HEK293 (cell line): ENCODE results near the gene AHCYL2.
A peak's percentile ranks its signal among the peaks of the same experiment; 100 is the strongest.

ENCODE experiments used
- CTCF ChIA-PET: fragments of 350-600 bp; formaldehyde crosslinking; extraction: SDS; loops from one replicate; lab custom pipeline; 2021; ENCODE audit warnings: antibody characterized with exemption; lab: Yijun Ruan, JAX
- POLR2A ChIA-PET: fragments of 300-600 bp; formaldehyde crosslinking; extraction: SDS; loops from one replicate; lab custom pipeline; 2020; ENCODE audit warnings: antibody characterized with exemption, inconsistent platforms; lab: Yijun Ruan, JAX
- H3K27ac ChIP-seq: fragments of 200-500 bp; sonication (Bioruptor generic); 2 replicates; pipeline ENCODE4 v1.5.1; 2014; ENCODE audit warnings: low read depth, low read length, control low read depth, inconsistent platforms; ENCODE audit errors: extremely low read depth
- H3K36me3 ChIP-seq, 2 experiments: fragments of 200-500 bp in 1 of 2; sonication (Bioruptor generic) in 1 of 2; 1 replicate in 1 of 2; 2 replicates in 1 of 2; pipeline ENCODE4 v1.5.1; 2014 to 2017; ENCODE audit warnings: inconsistent platforms in 2 of 2, low read length in 2 of 2; ENCODE audit not compliant: control insufficient read depth in 2 of 2, insufficient read depth in 1 of 2
- H3K4me1 ChIP-seq: fragments of 200-500 bp; sonication (Bioruptor generic); 2 replicates; pipeline ENCODE4 v1.5.1; 2014; ENCODE audit warnings: mild to moderate bottlenecking, low read length, inconsistent platforms; ENCODE audit not compliant: control insufficient read depth, insufficient read depth
- H3K4me3 ChIP-seq: 2 replicates; pipeline ENCODE4 v1.5.1; 2011; ENCODE audit warnings: low read depth, mild to moderate bottlenecking, control low read depth, low read length, moderate library complexity
- H3K9me3 ChIP-seq: fragments of 200-500 bp; sonication (Bioruptor generic); 2 replicates; pipeline ENCODE4 v1.5.1; 2014; ENCODE audit warnings: low read depth, low read length, inconsistent platforms; ENCODE audit not compliant: control insufficient read depth, insufficient read depth
- SCRT2 ChIP-seq: fragments of 450-650 bp; formaldehyde crosslinking; IDR thresholded peaks from 2 replicates; pipeline ENCODE4 v1.5.1; 2016; ENCODE audit warnings: missing biosample characterization, missing genetic modification characterization
- ZFHX2 ChIP-seq: fragments of 450-650 bp; formaldehyde crosslinking; conservative IDR thresholded peaks from 2 replicates; pipeline ENCODE4 v1.5.1; 2016; ENCODE audit warnings: missing biosample characterization, missing genetic modification characterization
- ZNF214 ChIP-seq: fragments of 450-650 bp; formaldehyde crosslinking; IDR thresholded peaks from 2 replicates; pipeline ENCODE4 v1.5.1; 2017; ENCODE audit warnings: missing biosample characterization, mild to moderate bottlenecking, missing genetic modification characterization, borderline replicate concordance
- ZNF596 ChIP-seq: fragments of 450-650 bp; IDR thresholded peaks from 2 replicates; pipeline ENCODE4 v1.5.0; 2018; ENCODE audit warnings: missing biosample characterization, mild to moderate bottlenecking, missing genetic modification characterization, moderate library complexity
- ZNF664 ChIP-seq: fragments of 450-650 bp; formaldehyde crosslinking; IDR thresholded peaks from 2 replicates; pipeline ENCODE4 v1.5.1; 2016; ENCODE audit warnings: missing biosample characterization, missing genetic modification characterization
- ZNF768 ChIP-seq: fragments of 450-650 bp; formaldehyde crosslinking; IDR thresholded peaks from 2 replicates; pipeline ENCODE4 v1.5.1; 2018; ENCODE audit warnings: missing biosample characterization, mild to moderate bottlenecking, missing genetic modification characterization
- TF ChIP-seq, protein P1 (sequence below): fragments of 450-650 bp; formaldehyde crosslinking; optimal IDR thresholded peaks from 2 replicates; pipeline ENCODE3; 2016; ENCODE audit warnings: missing biosample characterization, mild to moderate bottlenecking, missing genetic modification characterization
- TF ChIP-seq, protein P2 (sequence below): fragments of 450-650 bp; formaldehyde crosslinking; IDR thresholded peaks from 2 replicates; pipeline ENCODE4 v1.5.1; 2016; ENCODE audit warnings: missing biosample characterization, missing genetic modification characterization
- TF ChIP-seq, protein P3 (sequence below): fragments of 450-650 bp; formaldehyde crosslinking; IDR thresholded peaks from 2 replicates; pipeline ENCODE4 v1.5.1; 2016; ENCODE audit warnings: missing biosample characterization, missing genetic modification characterization, low read depth
- TF ChIP-seq, protein P4 (sequence below): fragments of 450-650 bp; formaldehyde crosslinking; IDR thresholded peaks from 2 replicates; pipeline ENCODE4 v1.5.1; 2016; ENCODE audit warnings: missing biosample characterization, missing genetic modification characterization
- TF ChIP-seq, protein P5 (sequence below): fragments of 450-650 bp; formaldehyde crosslinking; IDR thresholded peaks from 2 replicates; pipeline ENCODE4 v1.5.1; 2016; ENCODE audit warnings: missing biosample characterization, missing genetic modification characterization

AHCYL2 gene

DNA sequence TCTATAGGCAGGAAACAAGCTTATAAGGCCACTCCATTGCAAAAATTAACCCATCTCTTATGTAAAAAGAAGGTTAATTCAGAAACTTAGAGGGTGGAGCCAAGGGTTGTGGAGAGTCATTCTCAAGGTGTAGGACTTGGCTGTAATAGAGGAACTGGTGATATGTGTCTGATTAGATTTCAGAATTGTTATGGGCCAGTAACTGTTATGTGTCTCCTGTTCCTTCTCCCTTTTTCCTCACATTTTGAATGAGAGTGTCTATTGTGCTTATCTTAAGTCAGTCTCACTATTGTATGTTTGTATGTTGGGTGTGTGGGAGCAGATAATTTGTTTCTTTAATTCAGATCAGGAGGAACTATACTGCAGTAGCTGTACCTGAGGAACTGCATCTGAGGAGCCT lies 49.1 kb downstream of the AHCYL2 start:
- POLR2A ChIA-PET, result no interaction called here
- Histone ChIP-seq H3K4me3 (no peak overlapping the region), H3K4me1 (no peaks in the 10 kb centered on the region), H3K27ac (no peak overlapping the region), H3K36me3 (peaks cover 0 to 4% of the 10 kb centered on the region in 2 experiments; a peak in 2 of 3 replicates), H3K9me3 (no peaks in the 10 kb centered on the region)
- TF ChIP-seq ZNF768 (tag by site-specific recombination) (0 out of 2 replicates have a peak, but pooled peaks have one; percentile 42), ZFHX2 (tag by site-specific recombination) (no peak)
- CTCF ChIA-PET, result interaction anchor here (0.6 to 5.6 kb wide), 3 partner anchors 16 to 54 kb away, joined by 3 to 95 read pairs (median 4); no protein-coding TSS in a partner anchor

DNA sequence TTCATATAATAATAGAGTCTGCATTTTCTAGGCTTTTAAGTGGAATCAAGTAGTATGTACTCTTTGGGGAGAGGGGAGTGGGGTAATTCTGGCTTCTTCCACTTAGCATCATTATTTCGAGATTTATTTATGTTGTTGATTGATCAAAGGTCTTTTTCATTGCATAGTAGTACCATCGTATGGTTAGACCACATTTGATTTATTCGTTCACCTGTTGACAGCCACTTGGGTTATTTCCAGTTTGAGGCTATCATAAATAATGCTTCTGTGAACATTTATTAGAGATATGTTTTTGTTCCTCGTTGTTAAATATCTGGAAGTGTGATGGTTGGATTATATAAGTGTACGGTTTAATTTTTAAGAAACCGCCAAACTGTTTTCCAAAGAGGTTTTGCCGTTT lies 52.8 kb downstream of the AHCYL2 start:
- Histone ChIP-seq H3K4me1 (no peaks in the 10 kb centered on the region), H3K27ac (no peak overlapping the region), H3K4me3 (no peak overlapping the region), H3K9me3 (no peaks in the 10 kb centered on the region), H3K36me3 (peaks cover 0 to 4% of the 10 kb centered on the region in 2 experiments; a peak in 2 of 3 replicates)
- ChIA-PET CTCF (interaction anchor here (0.9 kb wide), 1 partner anchor 114 kb away, joined by 3 read pairs; no protein-coding TSS in a partner anchor), POLR2A (no interaction called here)
- TF ChIP-seq, protein P1, sequence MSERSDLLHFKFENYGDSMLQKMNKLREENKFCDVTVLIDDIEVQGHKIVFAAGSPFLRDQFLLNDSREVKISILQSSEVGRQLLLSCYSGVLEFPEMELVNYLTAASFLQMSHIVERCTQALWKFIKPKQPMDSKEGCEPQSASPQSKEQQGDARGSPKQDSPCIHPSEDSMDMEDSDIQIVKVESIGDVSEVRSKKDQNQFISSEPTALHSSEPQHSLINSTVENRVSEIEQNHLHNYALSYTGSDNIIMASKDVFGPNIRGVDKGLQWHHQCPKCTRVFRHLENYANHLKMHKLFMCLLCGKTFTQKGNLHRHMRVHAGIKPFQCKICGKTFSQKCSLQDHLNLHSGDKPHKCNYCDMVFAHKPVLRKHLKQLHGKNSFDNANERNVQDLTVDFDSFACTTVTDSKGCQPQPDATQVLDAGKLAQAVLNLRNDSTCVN (tag by site-specific recombination), result no peak
- 0 out of 2 replicates have a peak, but pooled peaks have one; percentile 42 for TF ChIP-seq SCRT2 (tag by site-specific recombination)

DNA sequence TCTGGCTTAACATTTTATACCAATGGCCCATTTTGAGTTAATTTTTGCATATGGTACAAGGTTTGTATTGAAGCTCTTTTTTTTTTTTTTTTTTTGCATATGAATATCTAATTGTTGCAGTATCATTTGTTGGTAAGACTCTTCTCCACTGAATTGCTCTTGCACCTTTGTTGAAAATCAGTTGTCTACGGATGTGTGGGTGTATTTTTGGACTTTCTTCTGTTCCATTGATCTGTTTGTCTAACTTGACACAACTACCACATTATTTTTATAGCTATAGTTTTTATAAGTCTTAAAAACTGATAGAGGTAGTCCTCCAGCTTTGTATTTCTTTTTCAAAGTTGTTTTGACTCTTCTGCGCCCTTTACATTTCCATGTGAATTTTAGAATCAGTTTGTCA lies 53.9 kb downstream of the AHCYL2 start:
- TF ChIP-seq, protein P2, sequence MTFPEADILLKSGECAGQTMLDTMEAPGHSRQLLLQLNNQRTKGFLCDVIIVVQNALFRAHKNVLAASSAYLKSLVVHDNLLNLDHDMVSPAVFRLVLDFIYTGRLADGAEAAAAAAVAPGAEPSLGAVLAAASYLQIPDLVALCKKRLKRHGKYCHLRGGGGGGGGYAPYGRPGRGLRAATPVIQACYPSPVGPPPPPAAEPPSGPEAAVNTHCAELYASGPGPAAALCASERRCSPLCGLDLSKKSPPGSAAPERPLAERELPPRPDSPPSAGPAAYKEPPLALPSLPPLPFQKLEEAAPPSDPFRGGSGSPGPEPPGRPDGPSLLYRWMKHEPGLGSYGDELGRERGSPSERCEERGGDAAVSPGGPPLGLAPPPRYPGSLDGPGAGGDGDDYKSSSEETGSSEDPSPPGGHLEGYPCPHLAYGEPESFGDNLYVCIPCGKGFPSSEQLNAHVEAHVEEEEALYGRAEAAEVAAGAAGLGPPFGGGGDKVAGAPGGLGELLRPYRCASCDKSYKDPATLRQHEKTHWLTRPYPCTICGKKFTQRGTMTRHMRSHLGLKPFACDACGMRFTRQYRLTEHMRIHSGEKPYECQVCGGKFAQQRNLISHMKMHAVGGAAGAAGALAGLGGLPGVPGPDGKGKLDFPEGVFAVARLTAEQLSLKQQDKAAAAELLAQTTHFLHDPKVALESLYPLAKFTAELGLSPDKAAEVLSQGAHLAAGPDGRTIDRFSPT (tag by site-specific recombination), result no peak
- TF ChIP-seq, protein P3, sequence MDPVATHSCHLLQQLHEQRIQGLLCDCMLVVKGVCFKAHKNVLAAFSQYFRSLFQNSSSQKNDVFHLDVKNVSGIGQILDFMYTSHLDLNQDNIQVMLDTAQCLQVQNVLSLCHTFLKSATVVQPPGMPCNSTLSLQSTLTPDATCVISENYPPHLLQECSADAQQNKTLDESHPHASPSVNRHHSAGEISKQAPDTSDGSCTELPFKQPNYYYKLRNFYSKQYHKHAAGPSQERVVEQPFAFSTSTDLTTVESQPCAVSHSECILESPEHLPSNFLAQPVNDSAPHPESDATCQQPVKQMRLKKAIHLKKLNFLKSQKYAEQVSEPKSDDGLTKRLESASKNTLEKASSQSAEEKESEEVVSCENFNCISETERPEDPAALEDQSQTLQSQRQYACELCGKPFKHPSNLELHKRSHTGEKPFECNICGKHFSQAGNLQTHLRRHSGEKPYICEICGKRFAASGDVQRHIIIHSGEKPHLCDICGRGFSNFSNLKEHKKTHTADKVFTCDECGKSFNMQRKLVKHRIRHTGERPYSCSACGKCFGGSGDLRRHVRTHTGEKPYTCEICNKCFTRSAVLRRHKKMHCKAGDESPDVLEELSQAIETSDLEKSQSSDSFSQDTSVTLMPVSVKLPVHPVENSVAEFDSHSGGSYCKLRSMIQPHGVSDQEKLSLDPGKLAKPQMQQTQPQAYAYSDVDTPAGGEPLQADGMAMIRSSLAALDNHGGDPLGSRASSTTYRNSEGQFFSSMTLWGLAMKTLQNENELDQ, result no peak
- TF ChIP-seq, protein P4, sequence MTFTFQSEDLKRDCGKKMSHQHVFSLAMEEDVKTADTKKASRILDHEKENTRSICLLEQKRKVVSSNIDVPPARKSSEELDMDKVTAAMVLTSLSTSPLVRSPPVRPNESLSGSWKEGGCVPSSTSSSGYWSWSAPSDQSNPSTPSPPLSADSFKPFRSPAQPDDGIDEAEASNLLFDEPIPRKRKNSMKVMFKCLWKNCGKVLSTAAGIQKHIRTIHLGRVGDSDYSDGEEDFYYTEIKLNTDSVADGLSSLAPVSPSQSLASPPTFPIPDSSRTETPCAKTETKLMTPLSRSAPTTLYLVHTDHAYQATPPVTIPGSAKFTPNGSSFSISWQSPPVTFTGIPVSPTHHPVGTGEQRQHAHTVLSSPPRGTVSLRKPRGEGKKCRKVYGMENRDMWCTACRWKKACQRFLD (tag by site-specific recombination), result no peak
- TF ChIP-seq ZNF596 (tag by site-specific recombination), result no peak
- TF ChIP-seq, protein P5, sequence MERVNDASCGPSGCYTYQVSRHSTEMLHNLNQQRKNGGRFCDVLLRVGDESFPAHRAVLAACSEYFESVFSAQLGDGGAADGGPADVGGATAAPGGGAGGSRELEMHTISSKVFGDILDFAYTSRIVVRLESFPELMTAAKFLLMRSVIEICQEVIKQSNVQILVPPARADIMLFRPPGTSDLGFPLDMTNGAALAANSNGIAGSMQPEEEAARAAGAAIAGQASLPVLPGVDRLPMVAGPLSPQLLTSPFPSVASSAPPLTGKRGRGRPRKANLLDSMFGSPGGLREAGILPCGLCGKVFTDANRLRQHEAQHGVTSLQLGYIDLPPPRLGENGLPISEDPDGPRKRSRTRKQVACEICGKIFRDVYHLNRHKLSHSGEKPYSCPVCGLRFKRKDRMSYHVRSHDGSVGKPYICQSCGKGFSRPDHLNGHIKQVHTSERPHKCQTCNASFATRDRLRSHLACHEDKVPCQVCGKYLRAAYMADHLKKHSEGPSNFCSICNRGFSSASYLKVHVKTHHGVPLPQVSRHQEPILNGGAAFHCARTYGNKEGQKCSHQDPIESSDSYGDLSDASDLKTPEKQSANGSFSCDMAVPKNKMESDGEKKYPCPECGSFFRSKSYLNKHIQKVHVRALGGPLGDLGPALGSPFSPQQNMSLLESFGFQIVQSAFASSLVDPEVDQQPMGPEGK (tag by site-specific recombination), result no peak
- no peak for TF ChIP-seq ZNF214 (tag by site-specific recombination)
- TF ChIP-seq ZNF664, result no peak
- no peak overlapping the region for H3K27ac ChIP-seq

More for the DNA sequence above, 53.9 kb downstream of the AHCYL2 start:
- CTCF ChIA-PET, result interaction anchor here (0.6 to 1.2 kb wide), 4 partner anchors 8 to 144 kb away, joined by 3 to 5 read pairs (median 4); no protein-coding TSS in a partner anchor
- Histone ChIP-seq H3K36me3 (peaks cover 0 to 4% of the 10 kb centered on the region in 2 experiments; a peak in 1 of 3 replicates), H3K4me3 (no peak overlapping the region), H3K9me3 (no peaks in the 10 kb centered on the region), H3K4me1 (no peaks in the 10 kb centered on the region)
- POLR2A ChIA-PET, result no interaction called here
